HUES64 (cell line): ENCODE data around the gene SLIT1.
A peak's percentile ranks its signal among the peaks of the same experiment; 100 is the strongest.
"Not testable (repeated sequence)": the region's sequence is repeated elsewhere in the genome, so short reads cannot be mapped to it uniquely, and the experiment has no call there.

Experiments used
- H3K27ac ChIP-seq: 2 replicates; pipeline ENCODE4 v1.7.0; 2013; ENCODE audit warnings: low read depth, low read length, inconsistent platforms
- H3K27me3 ChIP-seq: 2 replicates; pipeline ENCODE4 v1.6.1; 2013; ENCODE audit warnings: mild to moderate bottlenecking, low read length; ENCODE audit not compliant: insufficient read depth
- H3K36me3 ChIP-seq: 2 replicates; pipeline ENCODE4 v1.6.1; 2013; ENCODE audit warnings: mild to moderate bottlenecking, low read length; ENCODE audit not compliant: insufficient read depth
- H3K4me1 ChIP-seq: 2 replicates; pipeline ENCODE4 v1.6.1; 2013; ENCODE audit warnings: mild to moderate bottlenecking, low read length, moderate library complexity; ENCODE audit not compliant: insufficient read depth
- H3K4me3 ChIP-seq: 2 replicates; pipeline ENCODE4 v1.5.1; 2013; ENCODE audit warnings: mild to moderate bottlenecking, low read length, moderate library complexity
- H3K9ac ChIP-seq: 2 replicates; pipeline ENCODE4 v1.6.1; 2013; ENCODE audit warnings: mild to moderate bottlenecking, low read depth, low read length
- H3K9me3 ChIP-seq: 2 replicates; pipeline ENCODE4 v1.6.1; 2013; ENCODE audit warnings: low read depth, low read length; ENCODE audit not compliant: insufficient read depth
- WGBS: fragments of 150-250, 120-280 bp; methylation state at CpG from one replicate; pipeline ENCODE4 v1.1.7; 2013; ENCODE audit warnings: missing lambda C conversion rate; 5-methylcytosine and 5-hydroxymethylcytosine counted together

Gene SLIT1

DNA sequence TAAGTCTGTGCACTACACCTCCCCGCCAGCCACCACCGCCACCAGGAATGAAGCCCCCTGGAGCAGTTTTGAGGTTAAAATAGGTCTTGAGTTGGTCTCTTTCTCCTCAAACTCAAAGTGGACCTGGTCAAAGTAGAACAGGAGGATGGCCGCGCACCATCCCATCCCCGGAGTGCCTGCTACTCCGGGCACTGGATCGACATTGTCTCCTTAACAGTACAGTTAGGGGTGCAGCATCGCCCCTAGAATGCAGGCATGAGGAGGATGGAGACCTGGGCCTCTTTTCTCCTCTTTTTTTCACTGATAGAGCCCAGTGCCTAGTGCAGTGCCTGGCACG, 145.5 kb downstream of the SLIT1 start:
- no peaks in the 10 kb centered on the region for H3K36me3 ChIP-seq
- H3K4me3 ChIP-seq: no peak overlapping the region
- no peak overlapping the region for H3K9ac ChIP-seq
- no peak overlapping the region for H3K27ac ChIP-seq
- peaks cover 6% of the 10 kb centered on the region; the same call in 1 of the 2 replicates for H3K4me1 ChIP-seq
- WGBS: 96% methylated on average over 9 of the region's 9 CpGs
- H3K9me3 ChIP-seq: no peaks in the 10 kb centered on the region
- no peaks in the 10 kb centered on the region; the same call in 1 of the 2 replicates for H3K27me3 ChIP-seq

DNA sequence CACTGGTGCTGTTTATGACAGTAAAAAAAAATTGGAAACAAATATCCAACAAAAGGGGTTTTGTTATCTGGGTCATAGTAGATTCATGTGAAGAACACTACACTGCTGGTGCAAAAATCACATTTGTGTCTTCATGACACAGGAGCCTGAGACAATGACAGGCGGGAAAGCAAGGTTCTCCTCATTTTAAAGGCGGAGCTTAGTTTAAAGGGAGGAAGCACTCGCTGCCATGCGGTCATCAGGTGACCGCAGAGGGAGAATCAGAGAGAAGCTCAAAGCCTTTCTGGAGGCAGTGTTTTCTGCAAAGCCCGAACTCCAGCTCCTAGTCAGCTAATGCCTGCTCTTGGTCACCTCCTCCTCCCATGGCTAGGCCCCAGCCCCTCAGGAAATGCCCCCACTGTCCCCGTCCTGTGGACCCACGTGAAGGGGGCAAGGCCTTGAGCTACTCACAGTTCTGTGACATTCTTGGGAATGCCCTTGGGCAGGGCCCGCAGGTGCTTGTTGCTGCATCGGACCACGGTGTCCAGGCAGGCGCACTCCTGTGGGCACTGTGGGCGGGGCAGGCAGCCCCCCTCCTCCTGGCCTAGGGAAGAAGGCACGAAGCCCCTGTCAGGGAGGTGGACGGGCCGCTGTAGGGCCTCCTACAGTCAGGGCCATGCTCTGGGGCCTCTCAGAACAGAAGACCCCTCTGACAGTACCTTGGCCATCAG, 146.1 kb downstream of the SLIT1 start:
- H3K27me3 ChIP-seq: no peaks in the 10 kb centered on the region; the same call in 1 of the 2 replicates
- WGBS: 89% methylated on average over 16 of the region's 16 CpGs
- H3K9ac ChIP-seq: no peak overlapping the region
- H3K36me3 ChIP-seq: no peaks in the 10 kb centered on the region
- no peak overlapping the region for H3K4me3 ChIP-seq
- no peak overlapping the region for H3K27ac ChIP-seq
- H3K4me1 ChIP-seq: peaks cover 6% of the 10 kb centered on the region; the same call in 1 of the 2 replicates
- H3K9me3 ChIP-seq: no peaks in the 10 kb centered on the region

DNA sequence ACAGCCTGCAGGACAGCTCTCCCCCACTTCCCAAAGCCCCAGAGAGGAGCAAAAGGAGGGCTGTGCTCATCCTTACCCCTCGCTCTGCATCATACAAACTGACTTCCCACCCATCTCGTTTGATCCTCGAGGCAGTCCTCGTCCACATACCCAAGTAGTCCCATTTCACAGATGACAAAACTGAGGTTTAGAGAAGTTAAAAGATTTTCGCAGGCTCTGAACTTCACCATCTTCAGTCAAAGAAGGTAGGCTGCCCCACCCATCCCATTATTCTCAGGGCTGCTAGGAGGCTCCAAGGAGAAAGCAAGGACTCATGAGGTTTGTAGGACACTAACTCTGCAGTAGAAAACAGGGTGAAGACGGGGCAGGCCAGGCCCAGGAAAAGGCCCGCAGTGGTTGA, 147.1 kb downstream of the SLIT1 start:
- H3K36me3 ChIP-seq: no peaks in the 10 kb centered on the region
- H3K27ac ChIP-seq: no peak overlapping the region
- no peaks in the 10 kb centered on the region for H3K9me3 ChIP-seq
- H3K4me1 ChIP-seq: peaks cover 10% of the 10 kb centered on the region; the same call in 1 of the 2 replicates
- H3K27me3 ChIP-seq: no peaks in the 10 kb centered on the region; the same call in 1 of the 2 replicates
- no peak overlapping the region for H3K4me3 ChIP-seq
- no peak overlapping the region for H3K9ac ChIP-seq
- 97% methylated on average over 7 of the region's 7 CpGs for WGBS

DNA sequence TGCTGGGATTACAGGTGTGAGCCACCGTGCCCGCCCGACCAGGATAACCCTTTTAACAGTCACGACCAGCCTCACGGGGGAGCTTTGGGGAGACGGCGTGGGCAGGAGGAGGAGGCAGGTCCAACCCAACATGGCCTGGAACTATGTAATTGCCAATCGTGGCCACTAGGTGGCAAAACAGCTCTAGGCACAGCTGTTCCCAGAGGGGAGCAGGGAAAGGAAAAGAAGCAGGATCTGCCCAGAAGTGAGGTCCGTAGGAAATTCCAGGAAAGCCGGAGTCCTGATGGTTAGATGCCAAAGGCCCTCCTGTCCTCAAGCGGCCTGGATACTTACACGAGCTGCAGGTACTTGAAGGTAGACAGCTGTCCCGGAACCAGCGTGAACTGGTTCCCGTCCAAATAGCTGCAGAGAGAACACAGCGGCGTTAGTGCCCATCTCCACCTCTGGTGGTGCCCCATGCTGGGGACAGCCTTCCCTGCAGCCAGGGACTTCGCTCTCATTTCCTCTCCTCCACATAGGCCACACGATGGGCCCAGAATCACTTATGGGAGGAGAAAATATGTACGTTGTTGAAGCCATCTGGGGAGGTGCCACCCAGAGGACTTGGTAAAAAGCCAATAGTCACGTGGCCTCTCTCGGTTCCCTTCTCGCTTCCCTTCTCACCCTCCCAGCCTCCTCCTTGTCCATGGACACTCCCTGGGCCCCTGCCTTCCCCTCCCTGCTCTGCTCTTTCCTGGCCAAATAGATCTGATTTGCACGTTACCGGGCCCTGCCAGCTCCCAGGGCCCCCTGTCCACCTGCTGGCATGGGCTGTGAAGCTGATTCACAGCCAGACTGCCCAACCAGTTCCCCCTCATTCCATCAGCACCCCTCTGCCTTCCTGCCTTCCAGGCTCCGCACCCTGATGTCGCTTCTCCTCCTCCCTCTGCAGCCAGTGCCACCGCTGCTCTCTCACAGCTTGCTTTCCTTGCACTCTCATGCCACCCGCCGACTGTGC, 148.1 kb downstream of the SLIT1 start:
- Histone ChIP-seq H3K9ac (no peak overlapping the region), H3K4me1 (peaks cover 16% of the 10 kb centered on the region), H3K4me3 (peak overlapping the region; percentile 36), H3K27ac (no peak overlapping the region), H3K9me3 (no peaks in the 10 kb centered on the region), H3K36me3 (no peaks in the 10 kb centered on the region), H3K27me3 (no peaks in the 10 kb centered on the region; the same call in 1 of the 2 replicates)
- WGBS: 41% methylated on average over 28 of the region's 30 CpGs

DNA sequence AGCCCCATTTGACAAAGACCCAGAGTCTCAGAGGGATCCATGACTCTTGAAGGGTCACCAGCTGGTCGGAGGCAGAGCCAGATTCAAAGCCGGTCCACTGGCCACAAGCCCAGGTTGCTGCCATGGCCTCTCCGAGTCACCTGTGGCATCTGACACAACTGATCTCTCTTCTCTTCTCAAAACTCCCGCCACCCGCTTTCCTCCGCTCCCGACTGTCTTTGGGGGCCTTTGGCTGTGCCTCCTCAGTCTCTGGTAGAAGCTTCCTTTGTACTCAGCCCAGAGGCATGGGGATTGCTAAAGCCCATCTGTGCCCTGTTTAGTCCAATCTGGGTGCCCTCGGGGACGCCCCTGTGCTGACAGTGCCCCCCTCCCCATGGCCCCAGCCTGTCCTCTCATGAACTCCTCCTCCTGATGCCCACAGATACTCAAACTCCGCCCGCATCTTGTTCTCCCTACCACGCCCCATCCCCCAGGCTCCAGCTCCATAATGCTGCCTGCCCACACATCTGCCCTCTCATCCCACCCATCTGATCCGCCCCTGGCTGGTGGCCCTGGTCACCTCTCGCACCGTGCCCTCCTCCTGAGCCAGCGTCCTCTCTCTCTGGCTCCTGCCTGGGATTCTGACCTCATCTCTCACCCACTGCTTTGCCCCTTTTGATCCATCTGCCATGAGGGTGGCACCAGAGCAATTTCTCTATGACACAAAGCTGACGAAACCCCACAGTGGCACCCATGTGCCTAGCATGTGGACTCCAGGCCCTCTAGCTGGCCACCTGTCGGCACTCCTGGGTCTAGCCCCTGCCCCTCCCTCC, 150.6 kb downstream of the SLIT1 start:
- Histone ChIP-seq H3K27me3 (no peaks in the 10 kb centered on the region; the same call in 1 of the 2 replicates), H3K4me1 (peaks cover 23% of the 10 kb centered on the region), H3K9me3 (no peaks in the 10 kb centered on the region), H3K4me3 (no peak overlapping the region), H3K36me3 (no peaks in the 10 kb centered on the region), H3K9ac (no peak overlapping the region), H3K27ac (no peak overlapping the region)
- 90% methylated on average over 18 of the region's 18 CpGs for WGBS

DNA sequence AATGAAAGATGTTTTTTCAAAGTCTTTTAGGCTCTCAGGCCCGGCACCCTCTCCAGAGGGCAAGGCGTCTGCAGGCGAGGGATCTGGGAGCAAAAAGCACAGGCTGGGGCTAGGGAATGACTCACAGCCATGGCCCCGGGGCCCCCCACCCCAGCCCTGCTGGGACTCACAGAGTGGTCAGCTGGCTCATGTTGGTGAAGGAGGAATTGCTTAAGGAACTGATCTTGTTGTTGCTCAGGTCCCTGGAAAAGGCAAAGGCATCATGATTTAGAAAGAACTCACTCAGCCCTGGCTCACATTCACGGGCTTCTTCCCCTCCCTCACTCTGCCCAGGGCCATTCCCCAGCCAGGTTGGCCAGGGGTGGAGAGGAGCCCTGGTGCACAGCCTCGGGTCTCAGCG, 151.5 kb downstream of the SLIT1 start:
- no peak overlapping the region for H3K27ac ChIP-seq
- no peak overlapping the region for H3K9ac ChIP-seq
- 78% methylated on average over 7 of the region's 7 CpGs for WGBS
- no peak overlapping the region for H3K4me3 ChIP-seq
- no peaks in the 10 kb centered on the region for H3K9me3 ChIP-seq
- no peaks in the 10 kb centered on the region for H3K36me3 ChIP-seq
- peaks cover 23% of the 10 kb centered on the region for H3K4me1 ChIP-seq
- no peaks in the 10 kb centered on the region; the same call in 1 of the 2 replicates for H3K27me3 ChIP-seq

DNA sequence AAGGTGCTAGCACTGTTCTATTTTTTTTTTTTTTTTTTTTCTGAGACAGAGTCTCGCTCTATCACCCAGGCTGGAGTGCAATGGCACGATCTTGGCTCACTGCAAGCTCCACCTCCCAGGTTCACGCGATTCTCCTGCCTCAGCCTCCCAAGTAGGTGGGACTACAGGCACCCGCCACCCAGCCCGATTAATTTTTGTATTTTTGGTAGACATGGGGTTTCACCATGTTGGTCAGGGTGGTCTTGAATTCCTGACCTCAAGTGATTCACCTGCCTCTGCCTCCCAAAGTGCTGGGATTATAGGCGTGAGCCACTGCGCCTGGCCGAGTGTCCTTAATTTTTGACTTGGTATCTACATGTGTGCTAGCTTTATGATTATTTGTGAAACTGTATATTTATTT, 151.9 kb downstream of the SLIT1 start:
- not testable (repeated sequence) for H3K27me3 ChIP-seq, H3K9me3 ChIP-seq, H3K27ac ChIP-seq, H3K9ac ChIP-seq, H3K36me3 ChIP-seq, H3K4me3 ChIP-seq
- H3K4me1 ChIP-seq: peaks cover 23% of the 10 kb centered on the region
- 89% methylated on average over 9 of the region's 9 CpGs for WGBS

DNA sequence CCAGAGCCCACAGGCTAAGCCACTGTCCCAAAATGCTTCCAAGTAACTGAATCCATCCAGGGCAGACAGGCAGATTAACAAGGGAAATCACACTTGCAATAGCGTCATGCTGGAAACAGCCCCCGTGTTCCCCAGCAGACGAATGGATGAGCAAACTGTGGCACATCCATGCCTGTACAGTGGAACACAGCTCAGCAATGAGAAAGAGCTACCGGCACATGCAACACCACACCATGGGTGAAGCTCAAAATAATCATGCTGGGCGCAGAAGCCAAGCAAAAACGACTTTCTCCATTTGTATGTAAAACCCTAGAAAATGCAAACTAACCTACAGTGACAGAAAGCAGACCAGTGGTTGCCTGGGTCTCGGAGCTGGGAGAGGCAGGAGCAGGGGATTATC, 153.1 kb downstream of the SLIT1 start:
- no peak overlapping the region for H3K4me3 ChIP-seq
- H3K4me1 ChIP-seq: peaks cover 19% of the 10 kb centered on the region
- no peaks in the 10 kb centered on the region for H3K9me3 ChIP-seq
- H3K27me3 ChIP-seq: no peaks in the 10 kb centered on the region
- H3K36me3 ChIP-seq: no peaks in the 10 kb centered on the region
- 33% methylated on average over 7 of the region's 7 CpGs for WGBS
- no peak overlapping the region; the same call in 1 of the 2 replicates for H3K27ac ChIP-seq
- H3K9ac ChIP-seq: 0 out of 2 replicates have a peak overlapping the region, but pooled peaks have one; percentile 27

DNA sequence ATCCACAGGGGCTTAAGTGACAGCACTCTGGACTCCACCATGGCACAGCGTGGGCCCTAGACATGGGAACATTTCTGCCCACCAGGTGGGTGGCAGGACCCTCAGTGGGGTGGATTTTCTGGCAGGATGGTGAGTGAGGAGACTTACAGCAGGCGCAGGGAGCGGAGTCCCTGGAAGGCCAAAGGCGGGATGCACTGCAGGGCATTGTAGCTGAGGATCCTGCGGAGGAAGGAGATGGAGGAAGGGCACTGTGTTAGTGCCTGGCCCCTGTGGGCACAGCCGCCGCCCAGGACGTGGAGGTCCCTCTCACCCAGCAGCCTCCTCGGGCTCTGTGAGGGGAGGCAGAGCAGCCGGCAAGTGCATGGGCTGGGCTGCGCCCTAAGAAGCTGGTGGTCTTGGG, 154.3 kb downstream of the SLIT1 start:
- Histone ChIP-seq H3K27ac (no peak overlapping the region), H3K4me1 (peaks cover 17% of the 10 kb centered on the region; the same call in 1 of the 2 replicates), H3K36me3 (no peaks in the 10 kb centered on the region), H3K9ac (no peak overlapping the region), H3K9me3 (no peaks in the 10 kb centered on the region), H3K4me3 (no peak overlapping the region), H3K27me3 (no peaks in the 10 kb centered on the region)
- 85% methylated on average over 11 of the region's 11 CpGs for WGBS

DNA sequence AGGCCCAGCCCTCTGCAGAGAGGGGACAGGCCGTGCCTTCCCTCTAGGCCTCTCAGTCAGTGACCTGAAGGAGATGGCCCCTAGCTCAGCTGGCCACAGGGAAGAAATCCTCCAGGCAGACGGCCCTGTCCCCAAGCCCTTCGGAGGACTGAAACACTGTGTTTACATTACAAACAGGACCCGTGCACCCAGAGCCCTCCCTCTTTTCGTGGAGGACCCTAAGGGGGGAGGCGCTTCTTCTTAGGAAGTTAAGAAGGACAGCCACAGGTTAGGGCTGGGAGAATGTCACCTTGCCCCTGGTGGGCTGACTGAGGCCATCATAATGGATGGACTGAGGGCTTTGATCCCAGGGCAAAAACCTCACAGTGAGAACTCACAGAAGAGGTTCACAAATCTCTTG, 154.9 kb downstream of the SLIT1 start:
- Histone ChIP-seq H3K36me3 (no peaks in the 10 kb centered on the region), H3K9me3 (no peaks in the 10 kb centered on the region), H3K27ac (no peak overlapping the region), H3K4me1 (peaks cover 17% of the 10 kb centered on the region; the same call in 1 of the 2 replicates), H3K9ac (no peak overlapping the region), H3K4me3 (no peak overlapping the region), H3K27me3 (no peaks in the 10 kb centered on the region)
- WGBS: 37% methylated on average over 6 of the region's 6 CpGs
